HTERT RPE-1 (cell line): ENCODE data around the gene SIPA1L3.

Experiments used
- in situ Hi-C: fragments of 300-500 bp; cut with MboI; formaldehyde crosslinking; loops from 4 replicates; pipeline ENCODE4 v1.14.3; 2020; ENCODE audit warnings: low sequenced_read_pairs

SIPA1L3 gene

GRCh38 chr19:38204096-38204495, 297.1 kb downstream of the SIPA1L3 start:
- in situ Hi-C loops, result no loop called here

GRCh38 chr19:38204728-38205127, 297.7 kb downstream of the SIPA1L3 start:
- in situ Hi-C loops, result no loop called here

- in situ Hi-C loops, result no loop called here
Measured at GRCh38 chr19:38206006-38206745, 299.2 kb downstream of the SIPA1L3 start.

GRCh38 chr19:38206928-38207327, 299.9 kb downstream of the SIPA1L3 start:
- in situ Hi-C loops, result no loop called here

GRCh38 chr19:38207543-38207942, 300.5 kb downstream of the SIPA1L3 start:
- in situ Hi-C loops, result no loop called here

- in situ Hi-C loops, result no loop called here
Measured at GRCh38 chr19:38208571-38208970, 301.6 kb downstream of the SIPA1L3 start.

- in situ Hi-C loops, result no loop called here
Measured at GRCh38 chr19:38209152-38209551, 302.1 kb downstream of the SIPA1L3 start.

- in situ Hi-C loops, result no loop called here
Measured at GRCh38 chr19:38209671-38210457, 302.9 kb downstream of the SIPA1L3 start.

GRCh38 chr19:38210458-38210987, 303.5 kb downstream of the SIPA1L3 start:
- in situ Hi-C loops, result no loop called here

GRCh38 chr19:38211151-38211591, 304.2 kb downstream of the SIPA1L3 start:
- in situ Hi-C loops, result no loop called here

- in situ Hi-C loops, result no loop called here
Measured at GRCh38 chr19:38211766-38212165, 304.8 kb downstream of the SIPA1L3 start.

- in situ Hi-C loops, result no loop called here
Measured at GRCh38 chr19:38213469-38213868, 306.5 kb downstream of the SIPA1L3 start.

- in situ Hi-C loops, result no loop called here
Measured at GRCh38 chr19:38213911-38214625, 307.1 kb downstream of the SIPA1L3 start.

- in situ Hi-C loops, result no loop called here
Measured at GRCh38 chr19:38216785-38217641, 310.0 kb downstream of the SIPA1L3 start.

- in situ Hi-C loops, result no loop called here
Measured at GRCh38 chr19:38218204-38218603, 311.2 kb downstream of the SIPA1L3 start.

- in situ Hi-C loops, result no loop called here
Measured at GRCh38 chr19:38219221-38219620, 312.2 kb downstream of the SIPA1L3 start.

GRCh38 chr19:38221421-38221820, 314.4 kb downstream of the SIPA1L3 start:
- in situ Hi-C loops, result no loop called here

- in situ Hi-C loops, result no loop called here
Measured at GRCh38 chr19:38221919-38222830, 315.2 kb downstream of the SIPA1L3 start.

- in situ Hi-C loops, result no loop called here
Measured at GRCh38 chr19:38223119-38223523, 316.1 kb downstream of the SIPA1L3 start.
